NCI-H1694 (cell line): ENCODE data around the gene APOBEC3C.
A peak's percentile ranks its signal among the peaks of the same experiment; 100 is the strongest.
"Not testable (repeated sequence)": the region's sequence is repeated elsewhere in the genome, so short reads cannot be mapped to it uniquely, and the experiment has no call there.

Experiments
- DNase-seq: peaks from one replicate; lab custom pipeline; 2025; lab: John Stamatoyannopoulos, UW

APOBEC3C gene

DNA sequence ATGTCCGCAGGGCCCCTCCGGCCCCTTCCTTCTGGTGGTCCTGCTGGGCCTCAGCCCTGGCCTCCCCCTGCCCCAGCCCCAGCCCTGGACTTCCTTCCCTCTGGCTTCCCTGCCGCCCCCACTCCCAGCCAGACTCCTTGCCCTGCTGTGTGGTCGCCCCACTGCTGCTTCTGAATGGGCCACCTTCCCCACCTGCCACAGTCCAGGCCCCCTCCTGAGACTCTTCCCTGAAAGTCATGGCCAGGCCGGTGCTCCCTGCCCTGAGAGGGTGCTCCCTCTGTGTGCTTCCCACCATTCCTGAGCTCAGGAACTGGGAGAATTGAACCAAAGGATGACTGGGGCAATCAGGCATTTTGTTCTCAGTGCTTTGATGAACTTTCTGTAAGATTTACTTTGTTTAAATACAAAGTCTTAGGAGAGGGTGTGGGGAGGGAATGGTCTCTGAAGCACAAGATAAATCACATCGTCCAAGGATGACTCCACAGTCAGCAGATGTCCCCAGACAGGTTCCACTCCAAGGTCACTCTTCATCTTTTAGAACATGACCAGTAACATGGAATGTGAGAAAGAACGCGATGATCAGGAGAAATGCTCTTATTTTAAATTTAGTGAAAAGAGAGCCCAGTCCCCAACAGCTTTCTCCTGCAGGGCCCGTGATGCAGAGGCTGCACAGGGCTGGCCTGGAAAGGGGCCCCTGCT is 7.6 kb downstream of the APOBEC3C start:
- no peak for DNase-seq

DNA sequence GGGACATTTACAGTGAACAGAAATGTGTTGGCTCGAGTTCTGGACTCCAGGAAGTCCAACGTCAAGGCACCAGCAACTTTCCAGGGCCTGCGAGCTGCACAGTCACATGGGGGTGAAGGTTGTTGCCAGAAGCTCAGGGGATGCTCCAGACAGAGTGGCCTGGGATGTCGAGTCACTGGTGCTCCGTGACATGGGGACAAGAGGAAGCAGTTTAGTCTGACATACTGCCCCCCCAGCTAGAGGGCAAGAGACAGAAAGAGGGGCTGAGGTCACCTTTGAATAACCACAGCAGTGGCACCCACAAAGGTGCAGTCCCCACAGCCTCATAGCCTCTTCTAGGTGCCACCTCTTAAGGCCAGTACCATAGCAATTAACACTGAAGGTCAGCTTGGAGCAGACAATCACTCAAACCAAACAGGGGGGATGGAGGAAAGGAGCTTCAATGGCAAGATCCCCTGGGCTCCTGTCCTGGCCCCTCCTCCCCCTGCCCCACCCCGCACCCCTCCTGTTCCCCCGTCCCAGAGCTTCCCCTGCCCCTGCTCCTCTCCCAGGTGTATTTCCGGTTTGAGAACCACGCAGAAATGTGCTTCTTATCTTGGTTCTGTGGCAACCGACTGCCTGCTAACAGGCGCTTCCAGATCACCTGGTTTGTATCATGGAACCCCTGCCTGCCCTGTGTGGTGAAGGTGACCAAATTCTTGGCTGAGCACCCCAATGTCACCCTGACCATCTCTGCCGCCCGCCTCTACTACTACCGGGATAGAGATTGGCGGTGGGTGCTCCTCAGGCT is 10.7 kb downstream of the APOBEC3C start:
- no peak for DNase-seq

DNA sequence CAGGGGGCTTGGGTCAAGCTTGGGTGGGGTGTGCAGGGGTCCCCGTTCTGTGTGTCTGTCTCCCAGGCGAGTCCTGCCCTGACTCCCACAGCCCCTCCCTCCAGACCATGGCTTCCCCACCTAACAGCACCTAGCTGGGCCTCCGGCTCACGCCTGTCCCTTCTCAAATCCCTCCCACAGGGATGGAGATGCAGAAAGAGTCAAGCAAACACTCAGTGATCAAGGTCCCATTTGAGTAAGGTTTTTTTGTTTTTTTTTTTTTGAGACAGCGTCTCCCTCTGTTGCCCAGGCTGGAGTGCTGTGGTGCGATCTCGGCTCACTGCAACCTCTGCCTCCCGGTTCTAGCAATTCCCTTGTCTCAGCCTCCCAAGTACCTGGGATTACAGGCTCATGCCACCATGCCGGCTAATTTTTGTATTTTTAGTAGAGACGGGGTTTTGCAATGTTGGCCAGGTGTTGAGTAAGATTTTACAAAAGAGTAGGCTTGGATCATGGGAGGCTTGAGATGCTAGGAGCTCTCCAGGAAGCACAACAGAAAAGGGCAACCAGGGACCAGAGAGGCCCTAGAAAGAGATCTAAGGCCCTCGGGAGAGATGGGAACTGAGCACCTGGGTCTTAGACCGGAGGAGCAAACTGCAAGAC is 12.6 kb downstream of the APOBEC3C start:
- no peak for DNase-seq

DNA sequence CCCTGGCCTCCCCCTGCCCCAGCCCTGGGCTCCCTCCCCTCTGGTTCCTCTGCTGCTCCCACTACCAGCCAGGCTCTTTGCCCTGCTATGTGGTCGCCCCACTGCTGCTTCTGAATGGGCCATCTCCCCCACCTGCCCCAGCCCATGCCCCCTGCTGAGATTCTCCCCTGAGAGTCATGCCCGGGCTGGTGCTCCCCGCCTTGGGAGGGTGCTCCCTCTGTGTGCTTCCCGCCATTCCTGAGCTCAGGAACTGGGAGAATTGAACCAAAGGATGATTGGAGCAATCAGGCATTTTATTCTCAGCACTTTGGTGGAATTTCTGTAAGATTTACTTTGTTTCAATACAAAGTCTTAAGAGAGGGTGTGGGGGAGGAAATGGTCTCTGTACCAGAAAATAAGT is 13.7 kb downstream of the APOBEC3C start:
- DNase-seq, result no peak

DNA sequence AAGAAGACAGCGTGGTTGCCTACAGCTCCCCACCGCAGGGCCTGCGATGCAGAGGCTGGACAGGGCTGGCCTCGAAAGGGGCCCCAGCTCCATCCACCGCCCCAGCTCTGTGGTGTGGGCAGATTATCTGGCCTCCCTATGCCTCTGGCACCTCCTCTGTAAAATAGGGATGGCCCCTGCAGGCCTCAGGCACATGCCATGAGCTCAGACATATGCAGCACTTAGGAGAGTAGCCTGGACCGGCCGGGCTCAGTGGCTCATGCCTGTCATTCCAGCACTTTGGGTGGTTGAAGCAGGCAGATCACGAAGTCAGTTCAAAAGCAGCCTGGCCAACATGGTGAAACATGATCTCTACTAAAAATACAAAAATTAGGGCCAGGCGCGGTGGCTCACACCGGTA is 14.2 kb downstream of the APOBEC3C start:
- DNase-seq, result no peak

DNA sequence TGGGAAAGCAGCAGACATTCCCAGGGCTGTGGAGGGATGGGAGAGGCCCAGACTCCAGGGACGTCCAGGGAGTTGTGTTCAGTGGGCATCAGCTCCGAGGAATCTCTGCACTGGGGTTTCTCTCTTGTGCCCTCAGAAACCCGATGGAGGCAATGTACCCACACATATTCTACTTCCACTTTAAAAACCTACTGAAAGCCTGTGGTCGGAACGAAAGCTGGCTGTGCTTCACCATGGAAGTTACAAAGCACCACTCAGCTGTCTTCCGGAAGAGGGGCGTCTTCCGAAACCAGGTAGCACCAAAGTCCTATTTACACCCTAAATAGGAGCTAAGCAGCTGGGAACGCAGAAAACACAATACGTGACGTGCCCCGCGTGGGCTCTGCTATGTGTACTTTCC is 15.2 kb downstream of the APOBEC3C start:
- DNase-seq, result no peak

DNA sequence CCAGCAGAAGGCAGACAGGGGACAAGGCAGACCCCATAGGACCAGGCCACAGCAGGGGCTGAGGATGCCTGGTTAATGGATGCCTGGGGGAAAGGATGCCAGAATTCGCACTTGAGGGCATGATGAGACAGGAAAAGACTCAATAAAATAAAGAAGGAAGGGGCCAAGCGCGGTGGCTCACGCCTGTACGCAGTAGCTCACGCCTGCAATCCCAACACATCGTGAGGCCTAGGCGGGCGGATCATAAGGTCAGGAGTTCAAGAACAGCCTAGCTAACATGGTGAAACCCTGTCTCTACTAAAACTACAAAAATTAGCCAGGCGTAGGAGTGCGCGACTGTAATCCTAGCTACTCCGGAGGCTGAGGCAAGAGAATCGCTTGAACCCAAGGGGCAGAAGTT is 16.6 kb downstream of the APOBEC3C start:
- no peak for DNase-seq

DNA sequence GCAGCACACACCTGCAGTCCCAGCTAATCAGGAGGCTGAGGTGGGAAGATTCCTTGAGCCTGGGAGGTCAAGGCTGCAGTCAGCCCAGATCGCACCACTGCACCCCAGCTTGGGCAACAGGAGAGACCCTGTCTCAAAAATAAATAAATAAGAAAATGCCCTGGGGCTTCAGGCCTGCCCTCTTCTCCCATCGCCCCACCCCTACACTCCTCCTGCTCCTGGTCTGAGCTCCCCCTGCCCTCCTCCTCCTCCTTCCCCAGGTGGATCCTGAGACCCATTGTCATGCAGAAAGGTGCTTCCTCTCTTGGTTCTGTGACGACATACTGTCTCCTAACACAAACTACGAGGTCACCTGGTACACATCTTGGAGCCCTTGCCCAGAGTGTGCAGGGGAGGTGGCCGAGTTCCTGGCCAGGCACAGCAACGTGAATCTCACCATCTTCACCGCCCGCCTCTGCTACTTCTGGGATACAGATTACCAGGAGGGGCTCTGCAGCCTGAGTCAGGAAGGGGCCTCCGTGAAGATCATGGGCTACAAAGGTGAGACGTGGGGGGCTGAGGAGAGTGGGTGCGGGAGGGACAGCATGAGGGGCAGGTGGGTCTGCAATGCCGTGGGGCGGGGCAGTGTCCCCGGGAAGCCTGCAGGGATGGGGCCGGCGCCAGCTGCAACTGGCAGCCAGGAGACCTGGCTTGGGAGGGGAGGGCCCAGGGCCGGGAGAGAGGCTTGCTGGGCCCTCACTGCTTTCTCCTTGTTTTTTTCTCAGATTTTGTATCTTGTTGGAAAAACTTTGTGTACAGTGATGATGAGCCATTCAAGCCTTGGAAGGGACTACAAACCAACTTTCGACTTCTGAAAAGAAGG is 17.6 kb downstream of the APOBEC3C start:
- not testable (repeated sequence) for DNase-seq

DNA sequence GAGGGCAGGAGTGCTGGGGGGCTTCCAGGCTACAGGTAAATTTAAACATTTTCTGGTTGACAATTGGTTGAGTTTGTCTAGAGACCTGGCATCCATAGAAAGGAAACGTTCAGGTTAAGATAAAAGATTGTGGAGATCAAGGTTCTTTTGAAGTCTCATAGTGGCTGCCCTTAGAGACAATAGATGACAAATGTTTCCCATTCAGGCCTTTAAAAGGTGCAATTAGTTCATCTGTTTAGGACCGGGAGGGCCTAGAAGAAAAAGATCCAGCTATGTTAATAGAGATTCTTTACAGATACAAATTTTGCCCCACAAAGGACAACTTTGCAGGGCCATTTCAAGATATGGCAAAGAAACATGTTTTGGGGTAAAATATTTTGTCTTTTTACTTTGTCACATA is 23.0 kb downstream of the APOBEC3C start:
- DNase-seq, result not testable (repeated sequence)

DNA sequence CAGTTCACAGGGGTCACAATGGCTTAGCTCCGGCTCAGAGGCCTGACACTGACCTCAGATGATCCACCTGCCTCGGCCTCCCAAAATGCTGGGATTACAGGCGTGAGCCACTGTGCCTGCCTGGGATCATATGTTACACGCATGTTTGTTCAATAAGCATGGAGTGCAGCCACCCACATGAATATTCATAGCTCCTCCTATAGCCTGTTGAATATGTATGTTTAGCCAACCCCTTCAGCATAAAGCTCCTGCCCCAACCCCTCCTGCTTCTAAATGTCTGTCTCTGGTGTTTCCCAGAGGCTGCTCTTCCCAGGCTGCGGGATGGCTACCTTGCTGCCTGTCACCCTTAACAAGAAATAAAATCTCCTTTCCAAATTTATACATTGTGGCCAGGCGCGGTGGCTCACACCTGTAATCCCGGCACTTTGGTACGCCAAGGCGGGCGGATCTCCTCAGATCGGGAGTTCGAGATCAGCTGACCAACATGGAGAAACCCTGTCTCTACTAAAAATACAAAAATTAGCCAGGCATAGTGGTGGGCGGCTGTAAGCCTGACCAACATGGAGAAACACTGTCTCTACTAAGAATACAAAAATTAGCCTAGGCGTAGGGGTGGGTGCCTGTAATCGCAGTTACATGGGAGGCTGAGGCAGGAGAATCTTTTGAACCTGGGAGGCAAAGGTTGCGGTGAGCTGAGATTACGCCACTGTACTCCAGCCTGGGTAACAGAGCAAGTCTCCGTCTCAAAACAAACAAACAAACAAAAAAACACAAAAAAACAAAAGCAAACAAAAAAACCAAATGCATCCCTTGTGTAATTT is 25.5 kb downstream of the APOBEC3C start:
- DNase-seq, result no peak

DNA sequence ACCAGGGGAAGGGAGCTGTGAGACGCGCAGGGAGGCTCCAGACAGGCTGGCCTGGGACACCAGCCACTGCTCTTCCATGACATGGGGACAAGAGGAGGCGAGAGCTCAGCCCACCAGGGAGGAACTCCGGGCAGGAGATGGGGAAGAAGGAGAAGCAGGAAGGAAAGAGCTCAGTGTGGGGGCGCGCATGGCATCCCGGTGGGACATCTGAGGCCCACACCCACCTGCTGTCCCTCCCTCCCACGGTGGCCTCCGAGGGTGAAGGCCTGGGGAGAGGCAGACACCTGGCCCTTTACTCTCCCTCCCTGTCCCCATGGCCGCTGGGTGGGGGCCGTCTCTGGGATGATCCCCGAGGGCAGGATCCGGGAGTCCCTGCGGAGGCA is 26.1 kb downstream of the APOBEC3C start:
- DNase-seq, result not testable (repeated sequence)

DNA sequence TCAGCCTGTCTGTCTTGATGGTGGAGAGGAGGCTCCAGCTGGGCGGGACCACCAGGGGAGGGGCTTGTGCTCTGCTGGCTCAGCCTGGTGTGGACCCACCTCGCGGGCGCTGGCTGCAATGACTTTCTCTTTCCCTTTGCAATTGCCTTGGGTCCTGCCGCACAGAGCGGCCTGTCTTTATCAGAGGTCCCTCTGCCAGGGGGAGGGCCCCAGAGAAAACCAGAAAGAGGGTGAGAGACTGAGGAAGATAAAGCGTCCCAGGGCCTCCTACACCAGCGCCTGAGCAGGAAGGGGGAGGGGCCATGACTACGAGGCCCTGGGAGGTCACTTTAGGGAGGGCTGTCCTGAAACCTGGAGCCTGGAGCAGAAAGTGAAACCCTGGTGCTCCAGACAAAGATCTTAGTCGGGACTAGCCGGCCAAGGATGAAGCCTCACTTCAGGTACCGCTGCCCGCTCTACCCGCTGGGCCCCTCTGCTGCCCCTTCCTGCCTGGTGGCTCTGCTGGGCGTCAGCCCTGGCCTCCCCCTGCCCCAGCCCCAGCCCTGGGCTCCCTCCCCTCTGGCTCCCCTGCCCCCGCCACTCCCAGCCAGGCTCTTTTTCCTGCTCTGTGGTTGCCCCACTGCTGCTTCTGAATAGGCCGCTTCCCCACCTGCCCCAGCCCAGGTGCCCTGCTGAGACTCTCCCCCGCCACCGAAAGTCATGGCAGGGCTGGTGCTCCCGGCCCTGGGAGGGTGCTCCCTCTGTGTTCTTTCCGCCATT is 26.7 kb downstream of the APOBEC3C start, which contains the start of gene APOBEC3F:
APOBEC3F (plus strand) TSS at position 327 of the 759 bp plus-strand sequence; CDS start at position 424, 97 bp downstream.
- peak; percentile 18 for DNase-seq

DNA sequence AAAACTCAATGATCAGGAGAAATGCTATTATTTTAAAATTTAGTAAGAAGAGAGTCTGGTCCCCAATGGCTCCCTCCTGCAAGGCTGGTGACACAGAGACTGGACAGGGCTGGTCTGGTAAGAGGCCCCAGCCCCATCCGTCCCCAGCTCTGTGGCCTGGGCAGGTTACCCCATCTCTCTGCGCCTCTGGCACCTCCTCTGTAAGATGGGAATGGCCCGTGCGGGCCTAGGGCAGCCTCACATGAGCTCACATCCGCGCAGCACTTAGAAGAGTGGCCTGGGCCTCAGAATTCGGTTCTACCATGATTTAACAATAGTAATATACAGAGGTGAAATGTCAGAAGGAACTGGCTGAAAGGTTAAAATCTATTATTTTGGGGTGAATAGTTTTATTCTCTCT is 27.9 kb downstream of the APOBEC3C start:
- DNase-seq, result no peak

DNA sequence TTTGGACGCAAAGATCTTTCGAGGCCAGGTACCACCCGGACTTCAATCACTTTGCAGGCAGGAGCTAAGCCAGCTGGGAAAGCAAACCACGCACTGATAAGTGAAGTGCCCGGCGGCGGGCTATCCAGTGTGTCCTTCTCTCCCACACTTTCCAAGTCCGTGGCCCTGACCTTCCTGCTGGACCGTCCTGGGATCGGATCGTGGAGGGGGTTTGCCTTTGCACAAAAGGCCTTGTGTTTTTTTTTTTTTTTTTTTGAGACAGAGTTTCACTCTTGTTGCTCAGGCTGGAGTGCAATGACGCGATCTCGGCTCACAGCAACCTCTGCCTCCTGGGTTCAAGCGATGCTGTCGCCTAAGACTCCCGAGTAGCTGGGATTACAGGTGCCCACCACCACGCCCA is 29.0 kb downstream of the APOBEC3C start:
- DNase-seq, result not testable (repeated sequence)

DNA sequence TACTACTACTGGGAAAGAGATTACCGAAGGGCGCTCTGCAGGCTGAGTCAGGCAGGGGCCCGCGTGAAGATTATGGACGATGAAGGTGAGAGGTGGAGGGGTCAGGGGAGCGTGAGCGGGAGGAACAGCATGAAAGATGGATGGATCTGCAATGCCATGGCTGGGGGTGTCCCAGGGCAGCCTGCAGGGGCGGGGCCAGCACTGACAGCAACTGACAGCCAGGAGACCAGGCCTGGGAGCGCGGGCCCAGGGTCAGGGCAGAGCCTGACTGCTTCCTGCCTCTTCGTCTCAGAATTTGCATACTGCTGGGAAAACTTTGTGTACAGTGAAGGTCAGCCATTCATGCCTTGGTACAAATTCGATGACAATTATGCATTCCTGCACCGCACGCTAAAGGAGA is 31.1 kb downstream of the APOBEC3C start:
- DNase-seq, result not testable (repeated sequence)

DNA sequence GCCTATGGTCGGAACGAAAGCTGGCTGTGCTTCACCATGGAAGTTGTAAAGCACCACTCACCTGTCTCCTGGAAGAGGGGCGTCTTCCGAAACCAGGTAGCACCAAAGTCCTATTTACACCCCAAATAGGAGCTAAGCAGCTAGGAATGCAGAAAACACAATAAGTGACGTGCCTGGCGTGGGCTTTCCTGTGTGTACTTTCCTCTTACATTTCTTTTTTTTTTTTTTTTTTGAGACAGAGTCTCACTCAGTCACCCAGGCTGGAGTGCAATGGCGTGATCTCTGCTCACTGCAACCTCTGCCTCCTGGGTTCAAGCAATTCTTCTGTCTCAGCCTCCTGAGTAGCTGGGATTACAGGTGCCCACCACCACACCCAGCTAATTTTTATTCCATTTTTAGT is 35.4 kb downstream of the APOBEC3C start:
- DNase-seq, result not testable (repeated sequence)

DNA sequence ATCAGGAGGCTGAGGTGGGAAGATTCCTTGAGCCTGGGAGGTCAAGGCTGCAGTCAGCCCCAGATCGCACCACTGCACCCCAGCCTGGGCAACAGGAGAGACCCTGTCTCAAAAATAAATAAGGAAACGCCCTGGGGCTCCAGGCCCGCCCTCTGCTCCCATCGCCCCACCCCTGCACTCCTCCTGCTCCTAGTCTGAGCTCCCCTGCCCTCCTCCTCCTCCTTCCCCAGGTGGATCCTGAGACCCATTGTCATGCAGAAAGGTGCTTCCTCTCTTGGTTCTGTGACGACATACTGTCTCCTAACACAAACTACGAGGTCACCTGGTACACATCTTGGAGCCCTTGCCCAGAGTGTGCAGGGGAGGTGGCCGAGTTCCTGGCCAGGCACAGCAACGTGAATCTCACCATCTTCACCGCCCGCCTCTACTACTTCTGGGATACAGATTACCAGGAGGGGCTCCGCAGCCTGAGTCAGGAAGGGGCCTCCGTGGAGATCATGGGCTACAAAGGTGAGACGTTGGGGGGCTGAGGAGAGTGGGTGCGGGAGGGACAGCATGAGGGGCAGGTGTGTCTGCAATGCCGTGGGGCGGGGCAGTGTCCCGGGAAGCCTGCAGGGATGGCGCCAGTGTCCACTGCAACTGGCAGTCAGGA is 37.9 kb downstream of the APOBEC3C start:
- DNase-seq, result not testable (repeated sequence)

DNA sequence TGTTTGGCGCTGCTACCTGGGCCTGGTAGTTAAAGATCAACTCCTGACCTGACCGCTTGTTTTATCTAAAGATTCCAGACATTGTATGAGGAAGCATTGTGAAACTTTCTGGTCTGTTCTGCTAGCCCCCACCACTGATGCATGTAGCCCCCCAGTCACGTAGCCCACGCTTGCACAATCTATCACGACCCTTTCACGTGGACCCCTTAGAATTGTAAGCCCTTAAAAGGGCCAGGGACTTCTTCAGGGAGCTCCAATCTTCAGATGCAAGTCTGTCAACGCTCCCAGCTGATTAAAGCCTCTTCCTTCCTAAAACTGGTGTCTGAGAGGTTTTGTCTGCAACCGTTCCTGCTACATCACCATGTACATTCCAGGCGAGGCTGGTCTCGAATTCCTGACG is 41.6 kb downstream of the APOBEC3C start:
- DNase-seq, result no peak

DNA sequence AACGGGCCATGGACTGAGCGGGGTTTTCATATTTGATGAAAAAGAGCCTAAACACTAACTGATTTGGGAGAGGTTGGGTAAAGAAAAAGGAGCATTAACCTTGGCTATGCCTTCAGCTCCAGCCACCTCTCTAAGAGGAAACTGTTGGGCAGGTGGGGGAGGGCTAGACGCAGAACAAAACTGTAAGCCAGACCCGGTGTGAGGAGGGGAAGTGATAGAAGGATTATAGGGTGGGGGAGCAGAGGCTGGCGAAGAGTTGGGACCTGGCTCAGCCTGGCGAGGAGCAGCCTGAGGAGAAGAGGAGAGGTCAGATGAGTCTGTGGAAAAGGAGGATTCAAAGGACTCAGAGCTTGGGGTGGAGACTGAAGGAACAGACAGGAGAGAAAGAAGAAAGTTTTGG is 47.2 kb downstream of the APOBEC3C start:
- not testable (repeated sequence) for DNase-seq

DNA sequence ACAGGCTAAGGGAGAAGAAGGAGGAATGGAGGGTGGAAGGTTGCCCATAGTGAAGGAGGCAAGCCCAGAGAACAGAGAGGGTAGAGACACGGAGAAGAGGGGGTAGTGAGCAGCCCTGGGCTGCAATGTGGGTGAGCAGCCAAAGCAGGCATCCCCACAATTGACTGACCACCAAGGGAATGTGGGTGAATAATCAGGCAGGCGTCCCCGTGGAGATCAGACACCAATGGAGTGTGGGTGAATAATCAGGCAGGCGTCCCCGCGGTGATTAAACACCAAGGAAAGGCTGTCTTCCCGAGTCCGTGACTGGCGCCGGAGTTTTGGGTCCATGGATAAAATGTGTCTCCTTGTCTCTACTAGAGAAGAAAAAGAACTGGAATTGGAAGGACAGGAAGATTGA is 47.9 kb downstream of the APOBEC3C start:
- not testable (repeated sequence) for DNase-seq
